Measurements from ENCODE around the gene SUFU.
A peak's percentile ranks its signal among the peaks of the same experiment; 100 is the strongest.

GRCh38 chr10:102599565-102600327, 96.0 kb downstream of the SUFU start:
- TF ChIP-seq CTCF (IDR thresholded peaks at IDR 0.05): no peak
- TF ChIP-seq POLR2A (IDR thresholded peaks at IDR 0.05): no peak
- TF ChIP-seq POLR2AphosphoS5 (IDR thresholded peaks at IDR 0.05; ENCODE audit: insufficient read depth in 1 of 2, low read depth in 1 of 2): peak in 1 of 2 donors; percentile 16

All from vagina (tissue), 2 donors.